Cerebellar cortex (tissue), 1 donor: ENCODE results near the gene VPS13A.
"Not testable (repeated sequence)": the region's sequence is repeated elsewhere in the genome, so short reads cannot be mapped to it uniquely, and the experiment has no call there.

Experiments
- DNase-seq: peaks from one replicate; pipeline ENCODE4 v3.0.0-alpha.2; 2015; ENCODE audit warnings: low spot score

VPS13A gene

DNA sequence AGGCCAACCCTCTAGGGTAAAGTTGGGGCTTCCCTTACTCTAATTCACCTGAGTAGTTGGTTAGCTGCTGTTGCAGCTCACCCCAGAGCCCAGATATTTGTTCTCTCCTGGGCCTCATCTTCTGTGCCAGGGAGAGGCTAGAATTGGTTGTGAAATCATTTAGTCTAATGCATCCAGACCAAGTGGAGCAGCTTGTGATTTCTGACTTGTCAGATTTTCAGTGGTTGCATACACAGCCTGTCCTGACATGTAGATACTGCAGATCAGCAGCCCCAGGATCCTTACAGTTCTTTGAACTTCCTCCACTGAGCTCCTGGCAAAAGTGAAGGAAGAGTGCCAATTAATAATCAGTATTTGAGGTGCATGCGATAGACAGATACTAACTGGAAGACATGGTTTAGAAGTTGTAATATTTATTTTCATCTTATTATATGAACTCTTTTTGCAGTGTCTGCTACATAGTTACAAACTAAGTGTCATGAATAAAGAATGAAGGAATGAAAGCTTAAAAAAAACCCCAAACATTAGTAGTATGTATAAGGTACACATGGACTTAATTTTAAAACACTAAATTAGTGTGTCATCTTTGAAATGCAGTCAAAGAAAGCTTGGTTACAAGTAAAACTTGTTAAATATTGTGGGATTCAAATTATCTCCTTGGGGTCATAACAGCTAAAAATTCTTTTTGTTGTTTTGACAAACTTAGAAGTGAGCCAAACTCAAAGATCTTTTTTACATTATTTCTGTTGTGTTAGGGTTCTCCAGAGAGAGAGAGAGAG is 128.5 kb downstream of the VPS13A start:
- no peak for DNase-seq

DNA sequence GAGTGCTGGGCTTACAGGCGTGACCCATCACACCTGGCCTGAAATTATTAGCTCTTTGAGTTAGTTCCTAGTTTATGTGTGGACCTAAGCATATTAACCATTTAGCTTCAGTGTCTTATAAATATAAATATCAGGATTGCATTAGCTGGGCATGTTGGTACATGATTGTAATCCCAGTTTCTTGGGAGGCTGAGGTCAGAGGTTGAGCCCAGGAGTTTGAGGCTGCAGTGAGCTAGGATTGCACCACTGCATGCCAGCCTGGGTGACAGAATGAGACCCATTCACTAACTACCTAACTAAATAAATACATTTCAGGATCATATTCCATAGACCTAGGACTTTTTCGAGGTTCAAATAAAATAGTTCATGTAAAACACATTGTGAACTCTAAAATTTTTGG is 129.8 kb downstream of the VPS13A start:
- no peak for DNase-seq

DNA sequence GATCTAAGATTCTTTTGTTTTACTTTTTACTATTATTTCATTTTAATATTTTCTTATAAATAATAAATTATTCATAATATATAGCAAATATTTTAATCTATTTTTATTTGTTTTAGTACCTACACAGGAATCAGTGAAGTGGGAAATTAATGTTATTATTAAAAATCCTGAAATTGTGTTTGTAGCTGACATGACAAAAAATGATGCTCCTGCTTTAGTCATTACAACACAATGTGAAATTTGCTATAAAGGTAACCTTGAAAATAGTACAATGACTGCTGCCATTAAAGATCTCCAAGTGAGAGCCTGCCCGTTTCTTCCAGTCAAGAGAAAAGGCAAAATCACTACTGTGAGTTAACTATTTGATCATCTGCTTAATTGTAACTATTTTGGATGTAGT is 138.7 kb downstream of the VPS13A start:
- DNase-seq: no peak

DNA sequence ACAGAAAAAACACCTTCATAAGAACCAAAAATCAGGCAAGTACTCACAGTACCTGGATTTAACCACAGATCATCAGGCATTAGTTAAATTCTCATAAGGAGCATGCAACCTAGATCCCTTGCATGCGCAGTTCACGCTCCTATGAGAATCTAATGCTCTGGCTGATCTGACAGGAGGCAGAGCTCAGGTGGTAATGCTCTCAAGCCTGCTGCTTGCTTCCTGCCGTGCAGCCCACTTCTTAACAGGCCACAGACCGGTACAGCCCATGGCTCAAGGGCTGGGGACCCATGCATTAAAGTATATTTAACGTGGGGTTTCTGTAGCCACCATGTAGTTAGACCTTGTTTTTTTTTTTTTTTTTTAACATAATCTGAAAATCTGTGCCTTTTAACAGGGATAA is 147.7 kb downstream of the VPS13A start:
- no peak for DNase-seq

DNA sequence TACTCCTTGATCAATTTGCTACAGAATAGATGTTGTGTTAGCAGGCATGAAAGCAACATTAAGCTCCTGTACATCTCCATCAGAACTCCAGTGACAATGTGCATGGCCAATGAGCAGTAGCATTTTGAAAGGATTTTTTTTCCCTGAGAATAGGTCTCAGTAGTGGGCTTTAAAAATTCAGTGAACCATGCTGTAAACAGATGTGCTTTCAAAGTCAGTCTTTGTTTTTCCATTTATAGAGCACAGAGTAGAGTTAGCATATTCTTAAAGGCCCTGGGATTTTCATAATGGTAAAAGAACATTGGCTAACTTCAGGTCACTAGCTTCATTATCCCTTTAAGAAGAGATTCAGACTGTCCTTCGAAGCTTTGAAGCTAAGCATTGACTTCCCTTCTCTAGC is 150.8 kb downstream of the VPS13A start:
- DNase-seq: no peak

DNA sequence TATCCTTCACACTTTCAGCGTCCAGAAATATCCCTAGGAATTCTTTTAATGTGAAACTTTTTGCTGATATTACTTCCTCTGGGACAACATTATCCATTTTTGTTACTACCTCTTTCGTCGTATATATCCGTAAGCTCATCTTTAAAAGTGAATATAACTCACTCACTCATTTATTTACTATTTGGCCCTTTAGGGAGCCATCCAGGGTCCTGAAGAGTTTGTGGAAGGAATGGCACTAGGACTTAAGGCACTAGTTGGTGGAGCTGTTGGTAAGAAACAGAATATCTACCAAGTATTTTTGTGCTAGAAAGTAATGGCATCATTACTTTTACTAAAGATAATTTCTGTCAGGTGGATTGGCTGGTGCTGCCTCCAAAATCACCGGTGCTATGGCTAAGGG is 192.7 kb downstream of the VPS13A start:
- no peak for DNase-seq

DNA sequence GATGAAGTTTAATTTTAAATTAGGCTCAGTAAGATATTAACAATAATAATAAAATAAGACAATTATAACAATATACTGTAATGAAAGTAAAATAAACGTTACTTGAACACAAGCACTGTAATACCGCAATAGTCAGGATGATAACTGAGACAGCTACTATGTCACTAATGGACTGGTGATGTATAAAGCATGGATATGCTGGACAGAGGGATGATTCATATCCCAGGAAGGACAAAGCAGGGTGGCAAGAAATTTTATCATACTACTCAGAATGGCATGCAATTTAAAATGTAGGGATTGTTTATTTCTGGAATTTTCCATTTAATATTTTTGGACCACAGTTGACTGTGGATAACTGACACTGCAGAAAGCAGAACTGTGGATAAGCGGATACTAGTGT is 196.9 kb downstream of the VPS13A start:
- DNase-seq: no peak

DNA sequence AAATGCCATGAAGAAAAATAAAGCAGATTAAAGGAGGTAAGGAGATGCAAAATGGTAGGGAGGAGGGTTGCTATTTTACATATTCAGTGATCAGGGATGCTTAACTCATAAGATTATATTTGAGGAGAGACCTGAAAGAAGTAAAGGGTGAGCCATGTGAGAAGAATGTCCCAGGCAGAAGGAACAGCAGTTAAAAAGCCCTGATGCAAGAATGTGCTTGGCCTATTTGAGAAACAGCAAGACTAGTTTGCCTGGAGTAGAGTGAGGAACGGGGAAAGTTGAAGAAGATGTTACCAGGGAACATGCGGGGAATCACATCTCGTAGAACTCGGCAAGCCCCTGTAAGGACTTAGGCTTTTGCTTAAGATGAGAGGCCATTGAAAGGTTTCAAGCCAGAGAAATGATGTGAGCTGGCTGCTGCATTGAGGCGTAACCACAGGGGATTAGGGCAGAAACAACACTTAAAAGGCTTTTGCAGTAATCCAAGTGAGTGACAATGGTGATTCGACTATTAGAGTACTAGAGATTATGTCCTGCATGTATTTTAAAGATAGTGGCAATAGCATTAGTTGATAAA is 198.7 kb downstream of the VPS13A start:
- DNase-seq: no peak

DNA sequence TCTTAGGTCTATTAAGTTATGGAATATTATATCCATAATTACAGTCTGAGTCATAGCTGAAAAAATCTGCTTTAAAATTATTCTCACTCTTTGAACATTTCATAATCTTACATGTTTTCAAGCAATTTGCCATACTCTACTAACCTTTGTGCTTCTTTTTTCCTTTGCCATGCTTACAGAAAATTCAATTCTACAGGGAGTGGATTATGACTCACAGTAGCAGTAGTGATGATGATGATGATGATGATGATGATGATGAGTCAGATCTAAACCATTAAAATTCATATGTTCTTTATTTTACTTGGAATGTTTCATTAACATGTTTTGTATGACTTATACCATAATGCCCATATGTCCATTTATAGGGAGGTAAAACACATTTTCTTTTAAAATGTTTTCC is 207.1 kb downstream of the VPS13A start:
- no peak for DNase-seq

DNA sequence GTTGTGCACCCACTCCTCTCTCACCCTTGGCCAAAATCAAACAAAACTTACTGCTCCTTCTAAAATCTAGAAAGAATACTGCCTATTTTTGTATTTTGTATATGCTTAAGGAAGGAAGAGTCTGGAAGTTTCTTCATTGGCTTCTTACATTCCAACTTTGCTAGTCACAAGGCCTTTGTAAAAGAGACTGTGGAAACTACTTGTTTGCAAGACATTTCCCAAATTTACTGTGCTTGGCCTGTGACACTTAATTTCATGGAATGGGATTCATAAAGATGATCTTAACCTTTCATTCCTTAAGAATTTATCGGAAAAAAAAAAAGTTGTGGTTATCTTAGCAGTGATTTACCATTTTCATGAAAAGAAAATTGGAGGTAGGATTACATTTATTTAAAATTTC is 208.9 kb downstream of the VPS13A start:
- no peak for DNase-seq

DNA sequence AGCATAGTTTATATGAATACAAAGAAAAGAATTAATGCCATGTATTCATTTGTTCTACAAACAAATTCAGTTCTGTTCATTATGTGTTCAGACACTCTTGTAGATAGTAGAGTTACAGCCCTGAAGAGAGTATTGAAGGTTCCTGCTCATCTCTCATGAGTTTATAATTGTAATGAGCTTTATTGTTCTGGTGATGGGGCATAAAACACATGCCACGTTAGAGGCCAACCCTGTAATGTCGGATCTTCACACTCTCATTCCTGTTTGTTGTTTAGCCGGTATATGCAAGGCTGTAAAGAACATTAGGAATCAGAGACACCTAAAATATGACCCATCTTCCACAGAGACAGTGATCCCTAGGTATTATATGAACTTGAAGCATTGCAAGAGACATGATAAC is 214.5 kb downstream of the VPS13A start:
- no peak for DNase-seq

DNA sequence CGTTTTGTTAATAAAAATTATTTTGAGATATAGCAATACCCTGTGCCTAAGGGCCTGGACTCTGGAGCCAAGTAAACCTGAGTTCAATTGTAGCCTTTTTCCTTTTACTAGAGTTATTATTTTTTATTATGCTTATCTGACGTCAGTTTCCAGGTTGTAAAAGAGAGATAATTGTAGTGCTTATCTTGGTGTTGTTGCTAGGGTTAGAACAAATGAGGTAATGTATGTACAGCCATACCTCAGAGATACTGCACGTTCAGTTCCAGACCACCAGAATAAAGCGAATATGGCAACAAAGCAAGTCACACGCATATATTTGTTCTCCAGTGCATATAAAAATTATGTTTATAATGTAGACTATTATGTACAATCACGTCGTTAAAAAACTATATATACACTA is 215.0 kb downstream of the VPS13A start:
- no peak for DNase-seq

DNA sequence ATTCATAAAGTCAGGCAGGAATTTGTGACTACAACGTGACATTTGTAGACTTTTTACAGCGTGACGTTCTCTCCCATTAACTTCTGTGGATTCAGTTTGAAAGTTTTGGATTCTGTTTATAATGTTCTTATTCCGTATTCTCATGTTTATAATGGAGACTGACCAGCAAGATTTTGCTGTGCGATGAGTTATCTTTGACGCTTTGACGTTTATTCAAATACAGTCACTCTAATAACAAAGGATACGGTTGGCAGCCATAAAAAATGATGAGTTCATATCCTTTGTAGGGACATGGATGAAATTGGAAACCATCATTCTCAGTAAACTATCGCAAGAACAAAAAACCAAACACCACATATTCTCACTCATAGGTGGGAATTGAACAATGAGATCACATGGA is 221.2 kb downstream of the VPS13A start:
- DNase-seq: not testable (repeated sequence)

DNA sequence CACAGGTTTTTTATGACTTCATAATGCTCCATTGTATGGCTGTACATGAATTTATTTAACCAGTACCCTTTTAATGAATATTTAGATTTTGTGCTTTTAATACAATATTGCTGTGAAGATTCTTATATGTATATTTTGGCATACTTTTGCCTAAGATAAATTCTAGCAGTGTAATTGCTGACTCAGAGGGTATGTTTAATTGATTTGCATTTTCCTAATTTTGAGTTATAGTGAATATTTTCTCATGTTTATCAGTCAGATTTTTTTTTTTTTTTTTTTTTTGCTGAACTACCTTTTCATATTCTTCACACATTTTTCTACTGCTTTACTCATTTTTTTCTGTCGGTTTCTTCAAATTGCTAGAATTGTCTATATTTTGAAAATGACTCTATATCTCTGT is 222.6 kb downstream of the VPS13A start:
- DNase-seq: no peak

DNA sequence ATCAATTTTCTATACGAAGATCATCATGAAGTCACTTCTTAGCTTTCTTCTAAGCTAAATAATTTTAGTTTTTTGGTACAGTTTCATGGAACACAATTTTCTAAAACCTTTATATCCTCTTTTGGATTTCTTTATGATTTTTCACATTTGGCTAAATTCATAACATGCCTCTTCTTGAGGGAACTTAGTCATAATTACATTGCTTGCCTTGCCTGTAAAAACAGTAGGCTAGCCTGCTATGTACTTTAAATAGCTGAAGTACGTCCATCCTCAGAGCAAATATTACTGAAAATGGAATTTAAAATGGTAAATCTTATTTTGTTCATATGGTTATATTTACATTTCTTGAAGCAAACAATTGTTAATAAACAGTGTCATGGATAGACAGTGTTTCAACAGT is 225.0 kb downstream of the VPS13A start:
- DNase-seq: no peak

DNA sequence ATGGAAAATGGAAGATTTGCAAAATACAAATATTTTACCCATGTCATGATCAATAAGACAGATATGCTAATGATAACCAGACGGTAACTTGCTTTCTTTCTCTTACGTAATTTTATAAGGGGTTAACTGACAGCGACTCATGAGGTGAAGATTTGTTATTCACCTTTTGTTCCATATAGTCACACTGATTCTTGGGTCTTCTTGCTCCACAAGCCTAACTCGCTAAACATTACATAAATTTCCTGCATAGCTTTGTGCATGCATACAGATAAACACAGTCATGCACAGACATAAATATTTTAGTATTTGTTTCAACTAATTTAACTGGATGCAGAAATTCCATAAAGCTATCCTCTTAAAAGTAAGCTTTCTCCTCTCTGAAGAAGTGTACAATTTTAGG is 225.9 kb downstream of the VPS13A start:
- no peak for DNase-seq

DNA sequence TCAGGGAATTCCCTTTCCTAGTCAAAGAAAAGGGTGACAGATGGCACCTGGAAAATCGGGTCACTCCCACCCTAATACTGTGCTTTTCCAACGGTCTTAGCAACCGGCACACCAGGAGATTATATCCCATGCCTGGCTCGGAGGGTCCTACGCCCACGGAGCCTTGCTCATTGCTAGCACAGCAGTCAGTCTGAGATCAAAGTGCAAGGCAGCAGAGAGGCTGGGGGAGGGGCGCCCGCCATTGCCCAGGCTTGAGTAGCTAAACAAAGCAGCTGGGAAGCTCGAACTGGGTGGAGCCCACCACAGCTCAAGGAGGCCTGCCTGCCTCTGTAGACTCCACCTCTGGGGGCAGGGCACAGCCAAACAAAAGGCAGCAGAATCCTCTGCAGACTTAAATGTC is 231.2 kb downstream of the VPS13A start:
- not testable (repeated sequence) for DNase-seq

DNA sequence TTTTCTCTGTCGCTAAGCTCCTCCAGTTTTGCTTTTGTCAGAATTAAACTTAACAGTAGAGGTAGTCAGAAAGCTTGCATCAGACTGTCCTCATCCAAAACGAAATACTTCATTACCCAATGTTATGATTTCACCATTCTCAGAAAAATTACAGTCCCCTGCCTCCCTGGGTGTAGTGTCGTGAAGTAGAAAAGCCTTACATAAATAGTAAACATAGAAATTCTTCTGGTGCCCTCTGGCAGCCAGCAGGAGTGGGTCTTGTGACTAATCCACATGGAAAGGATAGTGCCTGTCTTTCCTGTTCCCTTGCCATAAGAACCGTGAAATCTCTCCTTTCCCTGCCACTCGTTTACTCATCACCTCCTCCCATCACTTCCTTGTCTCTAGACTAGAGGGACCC is 240.2 kb downstream of the VPS13A start:
- no peak for DNase-seq

DNA sequence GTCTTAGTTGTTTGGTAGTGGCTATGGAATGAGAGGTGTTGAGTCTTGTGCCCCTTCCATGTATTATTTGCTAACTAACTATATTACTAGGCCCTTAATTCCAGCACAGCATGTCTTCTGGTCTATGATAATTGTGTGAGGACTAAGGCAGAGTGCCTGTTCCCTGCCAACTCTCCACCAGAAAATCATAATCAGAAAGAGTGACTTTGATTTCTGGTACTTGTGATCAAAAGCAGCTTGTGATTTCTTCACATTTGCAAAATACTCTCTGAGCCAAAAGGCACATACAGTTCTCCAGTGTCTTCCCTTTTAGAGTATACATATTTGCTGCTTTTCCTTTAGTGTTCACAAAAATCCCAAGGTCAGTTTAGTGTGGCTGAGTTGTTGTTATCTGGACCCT is 240.9 kb downstream of the VPS13A start:
- DNase-seq: no peak

DNA sequence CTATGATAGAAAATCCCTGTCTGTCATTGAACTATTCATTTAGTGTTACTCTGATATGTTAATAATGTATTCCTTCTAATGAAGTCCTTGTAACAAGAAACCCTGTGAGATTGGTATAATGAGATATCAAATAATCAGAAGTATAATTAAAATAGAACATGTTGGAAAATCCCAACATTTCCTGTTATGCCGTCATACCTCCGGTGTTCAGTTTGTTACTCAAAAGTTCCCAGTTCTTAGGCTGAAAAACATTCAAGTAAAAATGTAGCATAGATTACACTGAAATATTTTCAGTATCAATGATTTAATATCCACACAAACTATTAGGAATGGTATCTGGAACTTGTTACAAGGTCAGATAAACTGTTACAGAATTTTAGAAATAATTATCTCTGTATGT is 243.3 kb downstream of the VPS13A start:
- no peak for DNase-seq

DNA sequence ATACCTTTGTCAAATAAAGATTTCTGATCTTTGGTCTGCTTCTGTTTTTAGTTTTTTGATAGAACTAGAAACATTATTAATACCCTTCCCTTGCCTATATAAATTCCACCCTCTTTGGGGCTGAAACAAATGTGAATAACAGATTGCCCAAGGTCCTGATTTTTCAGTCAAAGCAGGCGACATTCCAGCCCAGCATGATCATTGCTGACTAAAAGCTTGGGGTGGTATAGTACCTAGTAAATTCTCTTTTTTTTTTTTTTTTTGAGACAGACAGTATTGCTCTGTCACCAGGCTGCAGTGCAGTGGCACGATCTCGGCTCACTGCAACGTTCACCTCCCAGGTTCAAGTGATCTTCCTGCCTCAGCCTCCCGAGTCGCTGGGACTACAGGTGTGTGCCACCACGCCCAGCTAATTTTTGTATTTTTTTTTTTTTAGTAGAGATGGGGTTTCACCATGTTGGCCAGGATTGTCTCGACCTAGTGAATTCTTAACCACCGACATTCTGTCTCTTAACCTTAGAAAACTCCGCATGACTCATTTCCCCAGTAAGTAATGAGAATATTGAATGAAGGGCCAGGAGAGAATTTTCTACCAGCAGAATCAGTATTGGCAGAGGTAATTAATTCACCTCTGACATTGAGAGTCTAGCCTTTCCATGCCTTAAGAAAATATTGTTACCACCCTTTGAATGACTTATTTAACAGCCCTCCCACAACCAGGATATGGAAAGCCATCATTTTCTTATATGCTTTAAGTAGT is 244.4 kb downstream of the VPS13A start:
- DNase-seq: no peak

DNA sequence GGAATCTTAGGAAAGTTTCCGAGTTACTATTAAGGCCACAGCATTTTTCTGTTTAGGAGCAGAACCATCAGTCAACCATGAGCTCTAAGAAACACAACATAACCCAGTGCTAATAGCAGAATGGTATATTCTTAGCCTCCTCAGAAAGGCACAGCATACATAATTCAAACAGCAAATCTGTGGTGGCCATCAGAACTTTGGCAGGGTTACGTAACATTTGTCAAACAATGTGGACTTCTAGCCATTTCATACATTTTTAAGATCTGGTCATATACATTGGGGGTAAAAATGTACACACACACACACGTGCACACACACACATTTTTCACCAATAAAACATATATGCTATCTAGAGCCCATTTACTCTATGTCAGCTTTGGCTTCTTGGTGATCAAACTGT is 245.6 kb downstream of the VPS13A start:
- DNase-seq: no peak

DNA sequence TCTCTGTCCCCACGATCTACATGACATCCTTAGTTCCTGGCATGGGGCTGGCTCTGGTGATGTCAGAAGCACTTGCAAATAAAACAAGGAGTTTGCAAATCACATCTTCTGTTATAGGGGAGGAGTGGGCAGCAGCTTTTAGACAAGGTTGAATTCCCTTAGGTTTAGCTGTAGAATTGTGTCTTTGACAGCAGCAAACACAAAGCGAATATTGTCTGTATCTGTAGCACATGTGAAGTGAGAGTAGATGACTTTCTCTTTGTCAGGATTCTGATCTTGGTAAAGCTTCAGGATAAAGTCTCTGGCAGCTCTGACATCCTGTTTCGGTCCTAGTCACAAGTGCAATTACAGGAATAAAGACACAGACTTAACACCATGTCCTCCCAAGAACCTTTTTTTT is 246.5 kb downstream of the VPS13A start:
- no peak for DNase-seq
